Small intestine (tissue), 7 donors: ENCODE data around the gene ADAMTSL2. TPM values are rescaled to one million over a fixed set of nuclear protein-coding genes. Genes with fewer than 3 reads are reported as not detected.

Experiments used
- DNase-seq, 2 donors: peaks; one replicate each; pipeline versions ENCODE4 v3.0.0 to v3.0.0-alpha.2; 2013
- FAIRE-seq: peaks from 2 replicates; lab custom pipeline; 2012; peaks lifted over from hg19 to GRCh38; lab: Jason Lieb, UNC
- H3K27ac ChIP-seq, 3 donors: one replicate each; pipeline ENCODE4 v1.5.1; 2013; ENCODE audit warnings: low read length in 2 of 3, mild to moderate bottlenecking in 2 of 3, control low read depth in 1 of 3, inconsistent platforms in 1 of 3, low read depth in 1 of 3, moderate library complexity in 1 of 3
- H3K27me3 ChIP-seq, 3 donors: one replicate each; pipeline ENCODE4 v1.6.1; 2013; ENCODE audit warnings: low read length in 3 of 3, inconsistent platforms in 1 of 3; ENCODE audit not compliant: control insufficient read depth in 3 of 3, insufficient read depth in 3 of 3
- H3K36me3 ChIP-seq, 3 donors: one replicate each; pipeline ENCODE4 v1.6.1; 2013; ENCODE audit warnings: low read length in 3 of 3, inconsistent platforms in 1 of 3, low read depth in 1 of 3, mild to moderate bottlenecking in 1 of 3, moderate library complexity in 1 of 3; ENCODE audit not compliant: control insufficient read depth in 3 of 3, insufficient read depth in 2 of 3
- H3K4me1 ChIP-seq, 3 donors: one replicate each; pipeline ENCODE4 v1.6.1; 2013; ENCODE audit warnings: low read length in 2 of 3, inconsistent platforms in 1 of 3, low read depth in 1 of 3, mild to moderate bottlenecking in 1 of 3, moderate library complexity in 1 of 3; ENCODE audit not compliant: control insufficient read depth in 3 of 3, insufficient read depth in 2 of 3
- H3K4me3 ChIP-seq, 3 donors: one replicate each; pipeline ENCODE4 v1.5.1; 2013; ENCODE audit warnings: low read length in 3 of 3, control low read depth in 1 of 3, inconsistent platforms in 1 of 3, low read depth in 1 of 3, mild to moderate bottlenecking in 1 of 3, moderate library complexity in 1 of 3
- H3K9me3 ChIP-seq, 2 donors: one replicate each; pipeline ENCODE4 v1.6.1; 2013; ENCODE audit warnings: low read depth in 1 of 2, low read length in 1 of 2; ENCODE audit not compliant: control insufficient read depth in 2 of 2, insufficient read depth in 1 of 2
- WGBS, 3 donors: extraction: QIAGEN DNeasy Blood & Tissue Kit; methylation state at CpG; one replicate each; pipeline ENCODE4 v1.1.7; 2013; 5-methylcytosine and 5-hydroxymethylcytosine counted together
- polyA plus RNA-seq, 4 donors: library from polyadenylated mRNA; stranded (reverse) in 3 of 4; unstranded in 1 of 4; fragments of 200-250 nt in 3 of 4; fragments of 120-200 nt in 1 of 4; gene quantifications; one replicate each; pipeline versions ENCODE4 v1.2.1 to v1.2.3, GENCODE V29; 2013
- donor health status: healthy with polysubstance abuse.
- donor health status: control.
- donor health status: control.
- donor health status: Bipolar disorder and iron deficiency.
- donor health status: healthy.

The ADAMTSL2 gene
- polyA plus RNA-seq, 4 donors, result 0.22 to 1.2 (median 0.43) TPM

DNA sequence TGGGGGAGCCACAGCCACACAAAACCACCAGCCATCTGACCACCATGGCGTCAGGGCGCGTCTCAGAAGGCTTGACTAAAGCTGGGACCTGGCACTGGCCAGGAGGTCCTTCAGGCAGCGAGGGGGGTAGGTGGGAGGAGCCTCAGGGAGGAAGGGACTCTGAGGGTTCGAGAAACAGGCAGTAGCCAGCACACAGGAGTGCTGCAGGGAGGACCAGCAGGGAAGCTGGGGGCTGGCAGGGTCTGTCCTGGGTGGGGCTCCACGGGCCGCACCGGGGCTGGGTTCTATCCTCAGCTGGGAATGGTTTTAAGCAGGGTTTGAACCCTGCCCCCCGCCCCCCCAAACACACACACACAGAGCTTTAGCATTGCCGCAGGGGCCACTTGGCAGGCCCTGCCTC lies 67.2 kb downstream of the ADAMTSL2 start:
- peaks cover 0 to 16% of the 10 kb centered on the region in 2 donors for H3K9me3 ChIP-seq
- no peaks in the 10 kb centered on the region for H3K36me3 ChIP-seq
- no peak for FAIRE-seq
- H3K27me3 ChIP-seq, result peaks cover 0 to 11% (median 0%) of the 10 kb centered on the region in 3 donors
- DNase-seq, result no peak
- 74 to 79% (median 76%) methylated on average over 7 to 10 of the region's 10 CpGs for WGBS, 3 donors
- no peaks in the 10 kb centered on the region for H3K4me1 ChIP-seq
- H3K27ac ChIP-seq, result no peak overlapping the region
- H3K4me3 ChIP-seq, result no peak overlapping the region

DNA sequence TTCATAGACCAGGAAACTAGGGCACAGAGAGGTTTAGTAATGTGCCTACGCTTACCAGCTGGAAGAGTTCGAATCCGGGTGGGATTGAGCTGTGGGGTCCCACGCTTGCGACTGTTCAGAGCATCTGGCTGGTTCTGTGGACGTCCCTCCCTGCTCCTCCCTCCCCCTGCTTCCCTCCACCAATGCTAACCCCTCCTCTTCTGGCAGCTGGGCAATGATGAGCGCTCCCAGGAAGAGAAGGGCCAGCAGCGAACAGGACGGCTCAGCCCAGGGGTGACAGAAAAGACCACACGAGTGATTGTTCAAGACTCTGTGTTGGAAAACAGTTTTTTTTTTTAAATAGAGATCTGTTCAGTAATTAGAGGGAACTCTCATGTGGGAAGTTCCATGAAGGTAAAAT lies 67.8 kb downstream of the ADAMTSL2 start:
- H3K4me1 ChIP-seq, result no peaks in the 10 kb centered on the region
- H3K36me3 ChIP-seq, result no peaks in the 10 kb centered on the region
- DNase-seq, result no peak
- WGBS, 3 donors, result 59 to 82% (median 66%) methylated on average over 10 of the region's 10 CpGs
- H3K4me3 ChIP-seq, result no peak overlapping the region
- H3K27ac ChIP-seq, result no peak overlapping the region
- FAIRE-seq, result no peak
- H3K9me3 ChIP-seq, result peaks cover 0 to 15% of the 10 kb centered on the region in 2 donors
- peaks cover 0 to 13% (median 0%) of the 10 kb centered on the region in 3 donors for H3K27me3 ChIP-seq

DNA sequence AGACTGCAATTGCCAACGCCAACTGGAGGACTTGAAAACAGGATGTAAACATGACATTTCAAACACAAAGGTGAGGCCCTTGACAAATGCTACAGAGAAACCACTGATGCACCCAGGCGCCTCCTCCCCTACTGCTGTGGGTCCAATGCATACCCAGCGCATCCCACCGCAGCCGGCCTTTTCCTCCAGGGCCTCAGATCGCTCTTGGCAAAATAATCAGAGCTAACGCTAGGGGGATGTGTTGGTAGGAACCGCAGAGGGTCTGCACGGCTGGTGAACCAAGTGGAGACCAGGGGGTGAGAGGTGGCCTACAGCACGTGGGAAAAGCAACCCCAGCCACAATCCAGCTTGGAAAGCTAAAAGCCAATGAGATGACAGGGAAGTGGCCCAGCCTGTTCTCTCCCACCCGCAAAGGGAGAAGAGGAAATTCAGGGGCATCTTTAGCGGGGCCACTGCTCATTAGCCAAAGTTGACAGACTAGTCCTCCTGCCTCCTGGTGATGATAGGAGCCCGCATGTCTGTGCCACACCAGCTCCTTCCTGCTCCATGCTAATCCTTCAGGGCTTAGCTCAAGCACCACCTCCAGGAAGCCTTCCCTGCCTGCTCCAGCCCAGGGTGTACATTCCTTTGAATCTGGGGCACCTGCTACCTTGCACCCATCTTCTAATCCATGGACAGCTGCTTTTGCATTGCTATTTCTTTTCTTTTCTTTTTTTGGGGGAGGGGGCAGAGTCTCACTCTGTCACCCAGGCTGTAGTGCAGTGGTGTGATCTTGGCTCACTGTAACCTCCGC lies 68.8 kb downstream of the ADAMTSL2 start:
- H3K4me1 ChIP-seq, result no peaks in the 10 kb centered on the region
- no peak overlapping the region for H3K27ac ChIP-seq
- H3K9me3 ChIP-seq, result peaks cover 0 to 7% of the 10 kb centered on the region in 2 donors
- H3K4me3 ChIP-seq, result no peak overlapping the region
- H3K27me3 ChIP-seq, result peaks cover 0 to 22% (median 6%) of the 10 kb centered on the region in 3 donors
- FAIRE-seq (no peak), DNase-seq (no peak)
- no peaks in the 10 kb centered on the region for H3K36me3 ChIP-seq
- 36 to 54% (median 39%) methylated on average over 14 of the region's 14 CpGs for WGBS, 3 donors

DNA sequence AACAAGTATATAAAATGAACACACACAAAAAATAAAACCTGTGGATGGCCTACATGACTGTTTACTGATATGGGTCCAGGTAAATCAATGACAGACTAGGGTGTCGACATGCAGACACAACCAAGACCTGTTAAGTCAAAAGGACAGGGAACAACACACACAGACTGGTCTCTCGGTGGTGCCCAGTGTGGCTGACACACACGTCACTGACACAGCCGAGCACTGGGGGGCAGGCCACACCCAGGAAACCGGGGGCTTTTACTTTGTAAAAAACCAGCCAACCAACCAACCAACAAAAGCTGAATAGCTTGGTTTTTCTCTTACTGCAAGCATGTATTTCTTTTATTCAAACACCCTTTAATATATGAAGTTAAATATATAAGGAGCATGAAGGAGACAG lies 69.7 kb downstream of the ADAMTSL2 start:
- Histone ChIP-seq H3K27ac (no peak overlapping the region), H3K4me3 (no peak overlapping the region), H3K27me3 (peaks cover 0 to 27% (median 6%) of the 10 kb centered on the region in 3 donors), H3K36me3 (no peaks in the 10 kb centered on the region), H3K9me3 (no peaks in the 10 kb centered on the region), H3K4me1 (no peaks in the 10 kb centered on the region)
- FAIRE-seq (no peak), DNase-seq (no peak)
- WGBS, 3 donors, result 14 to 24% (median 17%) methylated on average over 5 of the region's 5 CpGs

DNA sequence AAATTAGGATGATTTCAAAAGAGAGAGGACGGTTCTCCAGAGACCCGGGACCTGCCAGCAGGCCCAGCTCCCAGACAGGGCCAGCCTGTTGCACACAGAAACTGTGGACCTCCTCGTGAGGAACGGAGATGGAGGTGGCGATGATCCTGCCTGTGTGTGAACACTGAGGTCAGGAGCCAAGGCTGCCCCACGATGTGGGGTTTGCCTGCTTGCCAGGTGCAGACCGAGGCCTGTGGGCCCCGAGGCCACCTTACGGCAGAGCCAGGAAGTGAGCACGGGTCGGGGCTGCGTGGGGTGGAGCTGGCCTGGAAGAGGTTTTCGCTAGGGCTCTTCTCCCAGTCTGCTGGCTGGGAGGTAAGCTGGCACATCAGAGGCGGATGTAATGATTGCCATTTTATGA lies 70.4 kb downstream of the ADAMTSL2 start:
- no peak overlapping the region for H3K4me3 ChIP-seq
- no peak overlapping the region for H3K27ac ChIP-seq
- no peaks in the 10 kb centered on the region for H3K4me1 ChIP-seq
- 55 to 65% (median 57%) methylated on average over 14 of the region's 14 CpGs for WGBS, 3 donors
- DNase-seq (no peak), FAIRE-seq (no peak)
- no peaks in the 10 kb centered on the region for H3K36me3 ChIP-seq
- peaks cover 0 to 33% (median 10%) of the 10 kb centered on the region in 3 donors for H3K27me3 ChIP-seq
- H3K9me3 ChIP-seq, result no peaks in the 10 kb centered on the region

DNA sequence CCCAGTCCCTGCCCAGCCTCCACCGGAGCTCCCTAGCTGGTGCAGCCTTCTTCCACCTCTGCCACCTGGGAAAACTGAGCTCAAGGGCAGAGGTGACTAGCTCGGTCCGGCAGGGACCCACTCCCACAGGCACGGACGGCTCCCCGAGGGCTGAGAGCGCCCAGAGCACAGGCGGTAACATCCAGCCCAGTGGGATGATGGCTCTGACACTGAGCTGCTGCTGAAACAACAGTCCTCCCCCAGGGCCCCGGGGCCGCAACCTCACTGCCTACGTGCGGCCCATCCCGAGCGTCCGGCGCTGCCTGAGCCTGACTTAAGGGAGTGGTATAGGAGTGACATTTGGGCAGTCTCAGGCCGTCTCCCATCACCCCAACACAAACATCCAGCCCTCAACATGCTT lies 70.9 kb downstream of the ADAMTSL2 start:
- Histone ChIP-seq H3K4me1 (no peaks in the 10 kb centered on the region), H3K27me3 (peaks cover 0 to 35% (median 10%) of the 10 kb centered on the region in 3 donors), H3K27ac (no peak overlapping the region), H3K4me3 (no peak overlapping the region), H3K9me3 (no peaks in the 10 kb centered on the region), H3K36me3 (no peaks in the 10 kb centered on the region)
- 85 to 87% (median 87%) methylated on average over 15 to 17 of the region's 17 CpGs for WGBS, 3 donors
- FAIRE-seq, result no peak
- no peak for DNase-seq

DNA sequence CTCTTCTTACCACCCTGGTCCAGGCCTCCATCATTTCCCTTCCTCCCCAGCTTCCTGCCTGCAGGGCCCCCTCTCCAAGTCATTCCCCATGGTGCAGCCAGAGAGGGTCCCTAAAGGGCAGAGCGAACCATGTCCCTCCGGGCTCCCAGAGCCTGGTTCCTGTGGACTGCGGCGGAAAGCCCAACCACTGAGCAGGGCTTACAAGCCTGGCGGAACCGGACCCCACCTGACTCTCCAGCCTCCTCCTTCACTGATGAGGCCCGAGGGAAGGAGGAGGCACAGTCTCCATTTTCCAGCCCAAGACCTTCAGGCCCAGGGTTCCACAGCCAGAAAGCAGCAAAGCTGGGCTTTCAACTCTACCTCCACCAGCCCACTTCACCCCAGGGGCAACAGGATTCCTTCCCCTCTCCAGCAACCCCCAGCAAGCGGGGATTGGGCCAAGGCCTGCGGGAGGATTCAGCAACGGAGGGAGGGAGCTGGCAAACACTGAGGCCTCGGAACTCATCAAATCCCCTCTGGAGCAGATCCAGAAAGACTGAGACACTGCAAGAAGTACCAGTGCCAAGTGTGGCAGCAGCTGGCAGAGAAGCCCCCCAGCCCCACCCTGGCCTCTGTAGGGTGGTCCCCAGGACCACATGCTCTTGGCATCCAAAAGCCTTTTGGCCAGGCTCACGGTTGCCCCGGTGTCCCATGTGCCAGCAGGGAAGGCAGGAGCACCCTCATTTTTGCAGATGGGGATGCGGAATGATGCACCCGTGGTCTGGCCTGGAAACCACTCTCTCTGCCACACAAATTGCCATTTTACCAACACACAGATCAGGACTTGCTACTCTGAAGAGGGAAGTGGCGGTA lies 71.6 kb downstream of the ADAMTSL2 start:
- peaks cover 0 to 35% (median 12%) of the 10 kb centered on the region in 3 donors for H3K27me3 ChIP-seq
- 73 to 81% (median 73%) methylated on average over 15 to 16 of the region's 16 CpGs for WGBS, 3 donors
- no peak overlapping the region for H3K27ac ChIP-seq
- no peak for FAIRE-seq
- H3K4me3 ChIP-seq, result no peak overlapping the region
- H3K9me3 ChIP-seq, result no peaks in the 10 kb centered on the region
- DNase-seq, result no peak
- H3K36me3 ChIP-seq, result no peaks in the 10 kb centered on the region
- no peaks in the 10 kb centered on the region for H3K4me1 ChIP-seq

DNA sequence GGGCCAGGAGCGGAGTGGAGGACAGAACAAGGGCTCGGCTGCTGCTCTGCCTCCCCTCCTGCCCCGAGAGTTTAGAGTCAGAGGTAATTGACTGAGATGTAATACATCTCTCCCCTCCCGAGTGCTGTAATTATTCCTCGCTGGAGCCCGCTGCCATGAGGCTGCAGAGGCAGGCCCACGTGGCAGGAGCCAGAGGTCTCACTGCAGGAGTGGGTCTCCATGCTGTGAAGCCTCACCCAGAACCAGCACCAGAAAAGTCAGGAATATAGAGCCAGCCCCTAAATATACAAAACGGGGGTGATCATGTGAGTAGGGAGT lies 72.2 kb downstream of the ADAMTSL2 start:
- H3K27ac ChIP-seq, result no peak overlapping the region
- 62 to 65% (median 63%) methylated on average over 8 of the region's 8 CpGs for WGBS, 3 donors
- FAIRE-seq (no peak), DNase-seq (no peak)
- peaks cover 0 to 35% (median 16%) of the 10 kb centered on the region in 3 donors for H3K27me3 ChIP-seq
- H3K4me1 ChIP-seq, result no peaks in the 10 kb centered on the region
- no peaks in the 10 kb centered on the region for H3K9me3 ChIP-seq
- H3K4me3 ChIP-seq, result no peak overlapping the region
- no peaks in the 10 kb centered on the region for H3K36me3 ChIP-seq
